HepG2 (cell line): ENCODE data around the gene LRBA.

Experiments
- CTCF ChIP-seq: sonication (generic); formaldehyde crosslinking; IDR thresholded peaks from 2 replicates; pipeline ENCODE4 v1.5.0; 2020; ENCODE audit warnings: mild to moderate bottlenecking, missing genetic modification reagents, moderate library complexity
- MYC ChIP-seq: sonication (generic); formaldehyde crosslinking; IDR thresholded peaks from 2 replicates; pipeline ENCODE4 v1.9.0; 2021; ENCODE audit warnings: missing genetic modification reagents, borderline replicate concordance
- ZBTB8A ChIP-seq: sonication (generic); formaldehyde crosslinking; IDR thresholded peaks from 2 replicates; pipeline ENCODE4 v1.4.0; 2020; ENCODE audit warnings: mild to moderate bottlenecking, low read depth, missing genetic modification reagents, borderline replicate concordance
- TF ChIP-seq, protein P1 (sequence below): sonication (generic); formaldehyde crosslinking; IDR thresholded peaks from 2 replicates; pipeline ENCODE4 v1.4.0; 2020; ENCODE audit warnings: missing genetic modification reagents

DNA sequence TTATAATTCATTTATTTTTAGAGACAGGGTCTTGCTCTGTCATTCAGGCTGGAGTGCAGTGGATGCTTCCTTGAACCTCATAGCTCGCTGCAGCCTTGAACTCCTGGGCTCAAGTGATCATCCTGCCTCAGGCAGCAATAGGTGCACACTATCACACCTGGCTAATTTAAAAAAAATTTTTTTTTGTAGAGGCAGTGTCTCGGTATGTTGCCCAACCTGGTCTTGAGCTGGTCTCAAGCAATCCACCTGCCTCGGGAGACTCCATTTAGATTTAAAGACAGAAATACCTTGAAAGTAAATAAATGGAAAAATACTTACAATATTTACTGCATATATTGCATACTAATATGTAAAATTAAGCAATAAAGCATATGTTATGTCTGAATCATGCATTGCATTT is 473.4 kb downstream of the LRBA start:
- TF ChIP-seq, protein P1, sequence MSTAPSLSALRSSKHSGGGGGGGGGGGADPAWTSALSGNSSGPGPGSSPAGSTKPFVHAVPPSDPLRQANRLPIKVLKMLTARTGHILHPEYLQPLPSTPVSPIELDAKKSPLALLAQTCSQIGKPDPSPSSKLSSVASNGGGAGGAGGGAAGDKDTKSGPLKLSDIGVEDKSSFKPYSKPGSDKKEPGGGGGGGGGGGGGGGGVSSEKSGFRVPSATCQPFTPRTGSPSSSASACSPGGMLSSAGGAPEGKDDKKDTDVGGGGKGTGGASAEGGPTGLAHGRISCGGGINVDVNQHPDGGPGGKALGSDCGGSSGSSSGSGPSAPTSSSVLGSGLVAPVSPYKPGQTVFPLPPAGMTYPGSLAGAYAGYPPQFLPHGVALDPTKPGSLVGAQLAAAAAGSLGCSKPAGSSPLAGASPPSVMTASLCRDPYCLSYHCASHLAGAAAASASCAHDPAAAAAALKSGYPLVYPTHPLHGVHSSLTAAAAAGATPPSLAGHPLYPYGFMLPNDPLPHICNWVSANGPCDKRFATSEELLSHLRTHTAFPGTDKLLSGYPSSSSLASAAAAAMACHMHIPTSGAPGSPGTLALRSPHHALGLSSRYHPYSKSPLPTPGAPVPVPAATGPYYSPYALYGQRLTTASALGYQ (CRISPR knock-in tag): no peak
- TF ChIP-seq CTCF (CRISPR knock-in tag) (no peak), ZBTB8A (CRISPR knock-in tag) (no peak), MYC (CRISPR knock-in tag) (no peak)
